SU-DHL-6 (cell line): ENCODE results near the gene CSNK1G3.

ENCODE experiments used
- CTCF ChIP-seq: fragments of 200-600 bp; sonication (generic); IDR thresholded peaks from one replicate; pipeline ENCODE4 v1.5.1; 2017; ENCODE audit warnings: antibody characterized with exemption, mild to moderate bottlenecking, low read length, moderate library complexity; ENCODE audit not compliant: insufficient read depth, poor library complexity, severe bottlenecking
- EZH2phosphoT487 ChIP-seq: fragments of 200-600 bp; sonication (generic), shearing (Covaris generic); conservative IDR thresholded peaks from 2 replicates; pipeline ENCODE4 v1.6.1; 2018; ENCODE audit warnings: mild to moderate bottlenecking, antibody characterized with exemption, low read length, moderate library complexity, mixed read lengths

GRCh38 chr5:123557907-123558306 is 45.9 kb downstream of the CSNK1G3 start:
- TF ChIP-seq CTCF = no peak
- TF ChIP-seq EZH2phosphoT487 = no peak
